GM12878 (cell line): Measurements from ENCODE around the gene TRIM6. TPM values are rescaled to one million over a fixed set of nuclear protein-coding genes. Genes with fewer than 3 reads are reported as not detected.

Experiments
- ATAC-seq: fragments of 200-7000 bp; cut with Tn5 transposase; 3 replicates; pipeline ENCODE4 v1.9.1; 2020; ENCODE audit warnings: mild to moderate bottlenecking, moderate library complexity
- BruUV-seq: library from RNA; stranded (reverse); fragments of 400-500 nt; replicated peaks from 2 replicates; lab custom pipeline; 2021; lab: Mats Ljungman, UMichigan
- CTCF ChIA-PET: fragments of 300-600 bp; sonication (Branson Sonifier 250); formaldehyde crosslinking; extraction: SDS; loops from one replicate; lab custom pipeline; 2021; ENCODE audit warnings: inconsistent platforms; lab: Yijun Ruan, JAX
- POLR2A ChIA-PET: fragments of 350-600 bp; formaldehyde crosslinking; extraction: SDS; loops from one replicate; lab custom pipeline; 2021; ENCODE audit warnings: inconsistent platforms; lab: Charles Lee
- RAD21 ChIA-PET: fragments of 300-600 bp; sonication (Branson Sonifier 250); formaldehyde crosslinking; loops from one replicate; lab custom pipeline; 2023; ENCODE audit warnings: antibody characterized with exemption; ENCODE audit not compliant: unreplicated experiment; lab: Charles Lee
- SMC1A ChIA-PET: fragments of 300-600 bp; sonication (Branson Sonifier 250); formaldehyde crosslinking; loops from one replicate; lab custom pipeline; 2023; ENCODE audit not compliant: unreplicated experiment, uncharacterized antibody; lab: Charles Lee
- DNase-seq: peaks from one replicate; pipeline ENCODE4 v3.0.0-alpha.2; 2011; ENCODE audit warnings: low read depth, low spot score
- FAIRE-seq: peaks from 3 replicates; lab custom pipeline; 2011; peaks lifted over from hg19 to GRCh38; lab: Jason Lieb, UNC
- H2AFZ ChIP-seq: 2 replicates; pipeline ENCODE4 v1.6.0; 2011; ENCODE audit warnings: low read depth, low read length, control low read depth; ENCODE audit not compliant: control insufficient read depth
- H3K27ac ChIP-seq: 2 replicates; pipeline ENCODE4 v1.5.1; 2011; ENCODE audit warnings: control low read depth; ENCODE audit not compliant: control insufficient read depth, insufficient read depth
- H3K27me3 ChIP-seq, 2 experiments: replicated peaks in 1 of 2; 2 replicates each; pipeline versions ENCODE4 v1.6.0 to v1.6.1; 2011; ENCODE audit warnings: low read length in 1 of 2; ENCODE audit not compliant: control insufficient read depth in 2 of 2, insufficient read depth in 2 of 2
- H3K36me3 ChIP-seq, 2 experiments: 2 replicates each; pipeline ENCODE4 v1.5.1; 2011; ENCODE audit warnings: low read length in 1 of 2; ENCODE audit not compliant: control insufficient read depth in 2 of 2, insufficient read depth in 2 of 2
- H3K4me1 ChIP-seq: 2 replicates; pipeline ENCODE4 v1.6.1; 2011; ENCODE audit warnings: mild to moderate bottlenecking, low read length, moderate library complexity, mixed read lengths; ENCODE audit not compliant: control insufficient read depth, insufficient read depth
- H3K4me2 ChIP-seq: 2 replicates; pipeline ENCODE4 v1.6.0; 2011; ENCODE audit warnings: control low read depth; ENCODE audit not compliant: control insufficient read depth, insufficient read depth
- H3K4me3 ChIP-seq: fragments of 200-600 bp; sonication (generic); 2 replicates; pipeline ENCODE4 v1.5.1; 2016
- H3K79me2 ChIP-seq: 2 replicates; pipeline ENCODE4 v1.6.0; 2011; ENCODE audit warnings: low read length; ENCODE audit not compliant: control insufficient read depth, insufficient read depth
- H3K9ac ChIP-seq: 2 replicates; pipeline ENCODE4 v1.8.0; 2011; ENCODE audit warnings: low read length, control low read depth, mixed read lengths; ENCODE audit not compliant: control insufficient read depth, insufficient read depth
- H3K9me3 ChIP-seq: replicated peaks from 3 replicates; pipeline ENCODE4 v1.5.1; 2011; ENCODE audit warnings: mild to moderate bottlenecking, low read length; ENCODE audit not compliant: control insufficient read depth, insufficient read depth
- H4K20me1 ChIP-seq: 2 replicates; pipeline ENCODE4 v1.6.0; 2011; ENCODE audit not compliant: control insufficient read depth, insufficient read depth
- ATF7 ChIP-seq: fragments of 450-650 bp; IDR thresholded peaks from 2 replicates; pipeline ENCODE4 v1.6.1; 2016; ENCODE audit warnings: low read depth, mild to moderate bottlenecking
- E2F4 ChIP-seq: IDR thresholded peaks from 2 replicates; pipeline ENCODE4 v1.6.1; 2012; ENCODE audit warnings: low read depth, low read length, improper control_type of control experiment
- EED ChIP-seq: sonication (generic); IDR thresholded peaks from 2 replicates; pipeline ENCODE4 v1.6.1; 2016; ENCODE audit warnings: antibody characterized with exemption, low read depth
- HCFC1 ChIP-seq: fragments of 150-350 bp; IDR thresholded peaks from 2 replicates; pipeline ENCODE4 v1.6.1; 2014; ENCODE audit warnings: low read length
- IRF4 ChIP-seq: IDR thresholded peaks from 2 replicates; pipeline ENCODE4 v1.6.1; 2011; ENCODE audit warnings: low read depth, low read length
- MTA3 ChIP-seq: IDR thresholded peaks from 2 replicates; pipeline ENCODE4 v1.6.1; 2012; ENCODE audit warnings: low read length, inconsistent platforms, borderline replicate concordance
- NR2C2 ChIP-seq: IDR thresholded peaks from 2 replicates; pipeline ENCODE4 v1.6.1; 2011; ENCODE audit warnings: borderline replicate concordance, low read depth; ENCODE audit not compliant: control insufficient read depth, insufficient read length
- POU2F2 ChIP-seq: IDR thresholded peaks from 3 replicates; pipeline ENCODE4 v1.6.1; 2011; ENCODE audit warnings: low read depth, mild to moderate bottlenecking, low read length, borderline replicate concordance
- STAT1 ChIP-seq: fragments of 450-650 bp; conservative IDR thresholded peaks from 2 replicates; pipeline ENCODE4 v1.6.1; 2014; ENCODE audit warnings: antibody characterized with exemption, mild to moderate bottlenecking
- TBL1XR1 ChIP-seq: IDR thresholded peaks from 2 replicates; pipeline ENCODE4 v1.6.1; 2012; ENCODE audit warnings: low read depth, low read length, improper control_type of control experiment
- ZNF622 ChIP-seq: fragments of 450-650 bp; IDR thresholded peaks from 2 replicates; pipeline ENCODE4 v1.6.1; 2017; ENCODE audit warnings: mild to moderate bottlenecking, inconsistent platforms
- WGBS: methylation state at CpG from one replicate; pipeline ENCODE4 v1.1.6; 2016; ENCODE audit warnings: low lambda C conversion rate; ENCODE audit not compliant: insufficient replicate concordance, insufficient coverage; ENCODE audit errors: missing lambda C conversion rate; 5-methylcytosine and 5-hydroxymethylcytosine counted together
- in situ Hi-C: fragments of 300-500 bp; cut with MboI; formaldehyde crosslinking; loops from 9 replicates; pipeline ENCODE4 v1.14.3; 2018; ENCODE audit warnings: mixed read lengths
- intact Hi-C: fragments of 100-400 bp; cut with micrococcal nuclease; formaldehyde crosslinking; loops from one replicate; pipeline ENCODE4 v1.14.2; 2022; ENCODE audit not compliant: unreplicated experiment
- polyA plus RNA-seq, 11 experiments: library from polyadenylated mRNA; depleted of rRNA in 4 of 11; unstranded in 6 of 11; stranded (reverse) in 5 of 11; fragments of >200 nt; fragmentation: Nextera tagmentation in 4 of 11; fragmentation: Illumina TruSeq in 1 of 11; extraction: Ambion mirVana in 4 of 11; extraction: Trizol in 1 of 11; gene quantifications; 1 replicate in 1 of 11; 2 replicates in 10 of 11; pipeline versions ENCODE4 v1.2.1 to v1.2.3, GENCODE V29; 2011 to 2016; ENCODE audit warnings: inconsistent platforms in 2 of 11, missing spikeins in 2 of 11, low read depth in 1 of 11
- total RNA-seq, 4 experiments: library from RNA; depleted of rRNA in 3 of 4; stranded (reverse); fragments of >200 nt in 3 of 4; fragmentation: Illumina TruSeq in 1 of 4; extraction: Trizol in 1 of 4; gene quantifications; 2 replicates each; pipeline versions ENCODE4 v1.2.1 to v1.2.3, GENCODE V29; 2013 to 2021
- TF ChIP-seq, protein P1 (sequence below): fragments of 450-650 bp; conservative IDR thresholded peaks from 2 replicates; pipeline ENCODE4 v1.6.1; 2017; ENCODE audit warnings: mild to moderate bottlenecking, moderate library complexity
- TF ChIP-seq, protein P2 (sequence below): fragments of 450-650 bp; IDR thresholded peaks from 2 replicates; pipeline ENCODE4 v1.6.1; 2017; ENCODE audit warnings: mild to moderate bottlenecking
- TF ChIP-seq, protein P3 (sequence below): IDR thresholded peaks from 2 replicates; pipeline ENCODE4 v1.6.1; 2011; ENCODE audit warnings: borderline replicate concordance, low read depth, mild to moderate bottlenecking, moderate library complexity, low read length; ENCODE audit not compliant: insufficient read depth, poor library complexity, severe bottlenecking

The TRIM6 gene
- total and polyA plus RNA-seq, 10 of the 15 experiments (the other 5 are each of a cell fraction or from before 2014, with no cell fraction given) = 1.4 to 6.8 (median 4.2) TPM

GRCh38 chr11:5603326-5603725, 6.9 kb downstream of the TRIM6 start:
- H3K4me1 ChIP-seq = no peaks in the 10 kb centered on the region
- no peak overlapping the region for H3K27ac ChIP-seq
- no peak for TF ChIP-seq ATF7
- TF ChIP-seq POU2F2 = no peak
- TF ChIP-seq, protein P1, sequence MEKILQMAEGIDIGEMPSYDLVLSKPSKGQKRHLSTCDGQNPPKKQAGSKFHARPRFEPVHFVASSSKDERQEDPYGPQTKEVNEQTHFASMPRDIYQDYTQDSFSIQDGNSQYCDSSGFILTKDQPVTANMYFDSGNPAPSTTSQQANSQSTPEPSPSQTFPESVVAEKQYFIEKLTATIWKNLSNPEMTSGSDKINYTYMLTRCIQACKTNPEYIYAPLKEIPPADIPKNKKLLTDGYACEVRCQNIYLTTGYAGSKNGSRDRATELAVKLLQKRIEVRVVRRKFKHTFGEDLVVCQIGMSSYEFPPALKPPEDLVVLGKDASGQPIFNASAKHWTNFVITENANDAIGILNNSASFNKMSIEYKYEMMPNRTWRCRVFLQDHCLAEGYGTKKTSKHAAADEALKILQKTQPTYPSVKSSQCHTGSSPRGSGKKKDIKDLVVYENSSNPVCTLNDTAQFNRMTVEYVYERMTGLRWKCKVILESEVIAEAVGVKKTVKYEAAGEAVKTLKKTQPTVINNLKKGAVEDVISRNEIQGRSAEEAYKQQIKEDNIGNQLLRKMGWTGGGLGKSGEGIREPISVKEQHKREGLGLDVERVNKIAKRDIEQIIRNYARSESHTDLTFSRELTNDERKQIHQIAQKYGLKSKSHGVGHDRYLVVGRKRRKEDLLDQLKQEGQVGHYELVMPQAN = no peak
- TF ChIP-seq EED = no peak
- TF ChIP-seq NR2C2 = no peak
- TF ChIP-seq, protein P2, sequence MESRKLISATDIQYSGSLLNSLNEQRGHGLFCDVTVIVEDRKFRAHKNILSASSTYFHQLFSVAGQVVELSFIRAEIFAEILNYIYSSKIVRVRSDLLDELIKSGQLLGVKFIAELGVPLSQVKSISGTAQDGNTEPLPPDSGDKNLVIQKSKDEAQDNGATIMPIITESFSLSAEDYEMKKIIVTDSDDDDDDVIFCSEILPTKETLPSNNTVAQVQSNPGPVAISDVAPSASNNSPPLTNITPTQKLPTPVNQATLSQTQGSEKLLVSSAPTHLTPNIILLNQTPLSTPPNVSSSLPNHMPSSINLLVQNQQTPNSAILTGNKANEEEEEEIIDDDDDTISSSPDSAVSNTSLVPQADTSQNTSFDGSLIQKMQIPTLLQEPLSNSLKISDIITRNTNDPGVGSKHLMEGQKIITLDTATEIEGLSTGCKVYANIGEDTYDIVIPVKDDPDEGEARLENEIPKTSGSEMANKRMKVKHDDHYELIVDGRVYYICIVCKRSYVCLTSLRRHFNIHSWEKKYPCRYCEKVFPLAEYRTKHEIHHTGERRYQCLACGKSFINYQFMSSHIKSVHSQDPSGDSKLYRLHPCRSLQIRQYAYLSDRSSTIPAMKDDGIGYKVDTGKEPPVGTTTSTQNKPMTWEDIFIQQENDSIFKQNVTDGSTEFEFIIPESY = no peak
- no peak for TF ChIP-seq STAT1
- no peak for TF ChIP-seq E2F4
- no peak for TF ChIP-seq ZNF622
- no peak for TF ChIP-seq HCFC1
- TF ChIP-seq, protein P3, sequence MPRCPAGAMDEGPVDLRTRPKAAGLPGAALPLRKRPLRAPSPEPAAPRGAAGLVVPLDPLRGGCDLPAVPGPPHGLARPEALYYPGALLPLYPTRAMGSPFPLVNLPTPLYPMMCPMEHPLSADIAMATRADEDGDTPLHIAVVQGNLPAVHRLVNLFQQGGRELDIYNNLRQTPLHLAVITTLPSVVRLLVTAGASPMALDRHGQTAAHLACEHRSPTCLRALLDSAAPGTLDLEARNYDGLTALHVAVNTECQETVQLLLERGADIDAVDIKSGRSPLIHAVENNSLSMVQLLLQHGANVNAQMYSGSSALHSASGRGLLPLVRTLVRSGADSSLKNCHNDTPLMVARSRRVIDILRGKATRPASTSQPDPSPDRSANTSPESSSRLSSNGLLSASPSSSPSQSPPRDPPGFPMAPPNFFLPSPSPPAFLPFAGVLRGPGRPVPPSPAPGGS = no peak
- no peak for TF ChIP-seq TBL1XR1
- TF ChIP-seq IRF4 = no peak
- TF ChIP-seq MTA3 = no peak
- FAIRE-seq = no peak
- no peak for ATAC-seq
- WGBS = 94% methylated on average over 8 of the region's 8 CpGs
- intact Hi-C loops = no loop called here
- no TSS peak for BruUV-seq
- H2AFZ ChIP-seq = no peak overlapping the region
- H3K9ac ChIP-seq = no peak overlapping the region
- RAD21 ChIA-PET = interaction anchor here (0.5 kb wide), 1 partner anchor 42 kb away, joined by 3 read pairs; no protein-coding TSS in a partner anchor
- H3K4me2 ChIP-seq = no peak overlapping the region
- no peak for DNase-seq
- POLR2A ChIA-PET = interaction anchor here (0.6 kb wide), 1 partner anchor 14 kb away, joined by 4 read pairs; no protein-coding TSS in a partner anchor
- no peaks in the 10 kb centered on the region for H3K9me3 ChIP-seq
- CTCF ChIA-PET = interaction anchor here (1.0 to 2.0 kb wide), 3 partner anchors 9 to 225 kb away, joined by 3 to 8 read pairs (median 5); no protein-coding TSS in a partner anchor
- H4K20me1 ChIP-seq = no peaks in the 10 kb centered on the region; the same call in 1 of the 2 replicates
- SMC1A ChIA-PET = interaction anchor here (1.4 kb wide), 1 partner anchor 12 kb away, joined by 3 read pairs; no protein-coding TSS in a partner anchor
- no peak overlapping the region for H3K4me3 ChIP-seq
- no peaks in the 10 kb centered on the region for H3K79me2 ChIP-seq
- 0 out of 4 replicates have a peak, but pooled peaks cover 0 to 2% of the 10 kb centered on the region in 2 experiments for H3K36me3 ChIP-seq
- H3K27me3 ChIP-seq = no peaks in the 10 kb centered on the region
- in situ Hi-C loops = loop anchor here (5.0 kb wide), 1 partner anchor 199 kb away; no protein-coding TSS in a partner anchor
